HG02798 (cell line): ENCODE data around the gene DPEP2NB.
A peak's percentile ranks its signal among the peaks of the same experiment; 100 is the strongest.
"Not testable (repeated sequence)": the region's sequence is repeated elsewhere in the genome, so short reads cannot be mapped to it uniquely, and the experiment has no call there.

ENCODE experiments used
- ATAC-seq: cut with Tn5 transposase; IDR thresholded peaks from one replicate; pipeline ENCODE4 v1.9.1; 2021; ENCODE audit warnings: mild to moderate bottlenecking; ENCODE audit not compliant: unreplicated experiment, poor library complexity

Gene DPEP2NB

GRCh38 chr16:68019167-68019680 lies 3.5 kb upstream of the DPEP2NB start:
- ATAC-seq = no peak

- no peak for ATAC-seq
These were observed 2.3 kb downstream of the DPEP2NB start for GRCh38 chr16:68013440-68013839.

GRCh38 chr16:68009872-68010271 lies 5.8 kb downstream of the DPEP2NB start:
- not testable (repeated sequence) for ATAC-seq

- ATAC-seq = no peak
These were observed 6.5 kb downstream of the DPEP2NB start for GRCh38 chr16:68009157-68009735.

- ATAC-seq = no peak
These were observed 9.9 kb downstream of the DPEP2NB start for GRCh38 chr16:68005786-68006286.

- no peak for ATAC-seq
These were observed 10.5 kb downstream of the DPEP2NB start for GRCh38 chr16:68005211-68005610.

GRCh38 chr16:68003031-68003430 lies 12.7 kb downstream of the DPEP2NB start:
- no peak for ATAC-seq

- no peak for ATAC-seq
These were observed 15.3 kb downstream of the DPEP2NB start for GRCh38 chr16:68000450-68000849.

- ATAC-seq = no peak
These were observed 15.7 kb downstream of the DPEP2NB start for GRCh38 chr16:67999985-68000384.

- ATAC-seq = not testable (repeated sequence)
These were observed 16.7 kb downstream of the DPEP2NB start, which contains the start of gene DPEP2 for GRCh38 chr16:67998779-67999688. DPEP2 (minus strand) TSS chr16:67999484; CDS start chr16:67993212, 6,272 bp downstream.

GRCh38 chr16:67998231-67998778 lies 17.4 kb downstream of the DPEP2NB start:
- not testable (repeated sequence) for ATAC-seq

- no peak for ATAC-seq
These were observed 19.0 kb downstream of the DPEP2NB start for GRCh38 chr16:67996666-67997065.

GRCh38 chr16:67995423-67995822 lies 20.3 kb downstream of the DPEP2NB start:
- ATAC-seq = no peak

GRCh38 chr16:67994040-67994408 lies 21.7 kb downstream of the DPEP2NB start:
- ATAC-seq = not testable (repeated sequence)

GRCh38 chr16:67993207-67994039 lies 22.3 kb downstream of the DPEP2NB start:
- peak; percentile 88 for ATAC-seq

GRCh38 chr16:67992661-67993206 lies 23.0 kb downstream of the DPEP2NB start:
- no peak for ATAC-seq

- ATAC-seq = no peak
These were observed 25.7 kb downstream of the DPEP2NB start for GRCh38 chr16:67990018-67990386.

- ATAC-seq = no peak
These were observed 26.2 kb downstream of the DPEP2NB start for GRCh38 chr16:67989322-67990017.

GRCh38 chr16:67988675-67989074 lies 27.0 kb downstream of the DPEP2NB start:
- no peak for ATAC-seq
